WTC11 (cell line): ENCODE measurements around the gene UMAD1. TPM values are rescaled to one million over a fixed set of nuclear protein-coding genes. Genes with fewer than 3 reads are reported as not detected.

ENCODE experiments used
- ATAC-seq: fragments of 200-7000 bp; cut with Tn5 transposase; 2 replicates; pipeline ENCODE4 v1.10.0; 2021; ENCODE audit warnings: mild to moderate bottlenecking, moderate library complexity
- CTCF ChIA-PET: fragments of 300-600 bp; sonication (Branson Sonifier 250); formaldehyde crosslinking; loops from one replicate; lab custom pipeline; 2021; ENCODE audit warnings: antibody characterized with exemption; lab: Charles Lee
- POLR2A ChIA-PET: fragments of 350-600 bp; sonication (Branson Sonifier 250); formaldehyde crosslinking; loops from one replicate; lab custom pipeline; 2021; ENCODE audit warnings: antibody characterized with exemption; lab: Charles Lee
- DNase-seq: peaks from one replicate; pipeline ENCODE4 v3.0.0; 2021; ENCODE audit warnings: low spot score
- H3K27ac Mint-ChIP-seq: 2 replicates; pipeline ENCODE4 v1.8.0; 2021; ENCODE audit warnings: mixed read lengths
- H3K27me3 Mint-ChIP-seq: 2 replicates; pipeline ENCODE4 v1.8.0; 2021; ENCODE audit warnings: low read depth, mild to moderate bottlenecking, moderate library complexity, mixed read lengths
- H3K36me3 Mint-ChIP-seq: 2 replicates; pipeline ENCODE4 v1.8.0; 2021; ENCODE audit warnings: mixed read lengths
- H3K4me1 Mint-ChIP-seq: 2 replicates; pipeline ENCODE4 v1.8.0; 2022; ENCODE audit warnings: mixed read lengths
- H3K4me3 Mint-ChIP-seq: 2 replicates; pipeline ENCODE4 v1.8.0; 2021; ENCODE audit warnings: mild to moderate bottlenecking, moderate library complexity, mixed read lengths
- H3K9me3 Mint-ChIP-seq: 2 replicates; pipeline ENCODE4 v1.8.0; 2021; ENCODE audit warnings: mixed read lengths
- ATF1 ChIP-seq: sonication (generic); formaldehyde crosslinking; IDR thresholded peaks from 2 replicates; pipeline ENCODE4 v1.8.1; 2023; ENCODE audit warnings: mild to moderate bottlenecking, moderate library complexity, missing genetic modification reagents
- FOXJ3 ChIP-seq: sonication (generic); formaldehyde crosslinking; IDR thresholded peaks from 2 replicates; pipeline ENCODE4 v1.9.0; 2021; ENCODE audit warnings: missing genetic modification reagents, mild to moderate bottlenecking, borderline replicate concordance
- FOXK1 ChIP-seq: sonication (generic); formaldehyde crosslinking; IDR thresholded peaks from 2 replicates; pipeline ENCODE4 v1.8.0; 2022; ENCODE audit warnings: mild to moderate bottlenecking, moderate library complexity, missing genetic modification reagents
- GABPB1 ChIP-seq: sonication (generic); formaldehyde crosslinking; IDR thresholded peaks from 2 replicates; pipeline ENCODE4 v1.8.1; 2023; ENCODE audit warnings: mild to moderate bottlenecking, missing genetic modification reagents
- IRF2 ChIP-seq: sonication (generic); formaldehyde crosslinking; IDR thresholded peaks from 2 replicates; pipeline ENCODE4 v1.8.0; 2022; ENCODE audit warnings: low read depth, missing genetic modification reagents, borderline replicate concordance
- JAZF1 ChIP-seq: fragments of 250-450 bp; sonication (Bioruptor Pico); IDR thresholded peaks from 2 replicates; pipeline ENCODE4 v1.9.0; 2021; ENCODE audit warnings: moderate library complexity, mild to moderate bottlenecking, inconsistent platforms
- KAT7 ChIP-seq: sonication (generic); formaldehyde crosslinking; IDR thresholded peaks from 2 replicates; pipeline ENCODE4 v1.8.1; 2023; ENCODE audit warnings: missing genetic modification reagents, mild to moderate bottlenecking, borderline replicate concordance
- MLX ChIP-seq: sonication (generic); formaldehyde crosslinking; IDR thresholded peaks from 2 replicates; pipeline ENCODE4 v1.8.1; 2023; ENCODE audit warnings: mild to moderate bottlenecking, missing genetic modification reagents, moderate library complexity
- MYBL2 ChIP-seq: sonication (generic); formaldehyde crosslinking; IDR thresholded peaks from 2 replicates; pipeline ENCODE4 v1.8.1; 2023; ENCODE audit warnings: mild to moderate bottlenecking, moderate library complexity, missing genetic modification reagents
- RORB ChIP-seq: fragments of 250-450 bp; sonication (Bioruptor Pico); IDR thresholded peaks from 2 replicates; pipeline ENCODE4 v1.9.0; 2021; ENCODE audit warnings: mild to moderate bottlenecking
- SP1 ChIP-seq: sonication (generic); formaldehyde crosslinking; conservative IDR thresholded peaks from 2 replicates; pipeline ENCODE4 v1.8.1; 2022; ENCODE audit warnings: missing genetic modification reagents
- TEAD4 ChIP-seq: sonication (generic); formaldehyde crosslinking; IDR thresholded peaks from 2 replicates; pipeline ENCODE4 v1.8.0; 2022; ENCODE audit warnings: mild to moderate bottlenecking, missing genetic modification reagents
- ZBTB21 ChIP-seq: sonication (generic); formaldehyde crosslinking; IDR thresholded peaks from 2 replicates; pipeline ENCODE4 v1.8.1; 2023; ENCODE audit warnings: mild to moderate bottlenecking, missing genetic modification reagents, borderline replicate concordance
- ZNF219 ChIP-seq: sonication (generic); formaldehyde crosslinking; IDR thresholded peaks from 2 replicates; pipeline ENCODE4 v1.8.0; 2023; ENCODE audit warnings: missing genetic modification reagents, mild to moderate bottlenecking, borderline replicate concordance
- ZNF263 ChIP-seq: sonication (generic); formaldehyde crosslinking; IDR thresholded peaks from 2 replicates; pipeline ENCODE4 v1.8.1; 2022; ENCODE audit warnings: low read depth, mild to moderate bottlenecking, moderate library complexity, missing genetic modification reagents
- ZNF423 ChIP-seq: fragments of 250-450 bp; sonication (Bioruptor Pico); IDR thresholded peaks from 2 replicates; pipeline ENCODE4 v2.1.2; 2022; ENCODE audit warnings: mild to moderate bottlenecking, moderate library complexity
- ZNF425 ChIP-seq: fragments of 250-450 bp; sonication (Bioruptor Pico); conservative IDR thresholded peaks from 2 replicates; pipeline ENCODE4 v1.9.0; 2021; ENCODE audit warnings: mild to moderate bottlenecking
- ZNF512 ChIP-seq: sonication (generic); formaldehyde crosslinking; IDR thresholded peaks from 2 replicates; pipeline ENCODE4 v1.8.1; 2022; ENCODE audit warnings: missing genetic modification reagents, borderline replicate concordance
- ZSCAN18 ChIP-seq: fragments of 250-450 bp; sonication (Bioruptor Pico); IDR thresholded peaks from 2 replicates; pipeline ENCODE4 v2.1.2; 2022; ENCODE audit warnings: mild to moderate bottlenecking, moderate library complexity
- total RNA-seq: library from RNA; stranded (reverse); gene quantifications from 3 replicates; pipeline ENCODE4 v1.2.3, GENCODE V29; 2021
- TF ChIP-seq, protein P1 (sequence below): sonication (generic); formaldehyde crosslinking; IDR thresholded peaks from 2 replicates; pipeline ENCODE4 v1.8.0; 2023; ENCODE audit warnings: mild to moderate bottlenecking, missing genetic modification reagents
- TF ChIP-seq, protein P2 (sequence below): sonication (generic); formaldehyde crosslinking; IDR thresholded peaks from 2 replicates; pipeline ENCODE4 v1.8.1; 2023; ENCODE audit warnings: mild to moderate bottlenecking, missing genetic modification reagents
- TF ChIP-seq, protein P3 (sequence below): sonication (generic); formaldehyde crosslinking; IDR thresholded peaks from 2 replicates; pipeline ENCODE4 v1.8.0; 2022; ENCODE audit warnings: mild to moderate bottlenecking, missing genetic modification reagents

UMAD1 gene
- total RNA-seq, 1 experiment from 2014 or later = 13.0 TPM

DNA sequence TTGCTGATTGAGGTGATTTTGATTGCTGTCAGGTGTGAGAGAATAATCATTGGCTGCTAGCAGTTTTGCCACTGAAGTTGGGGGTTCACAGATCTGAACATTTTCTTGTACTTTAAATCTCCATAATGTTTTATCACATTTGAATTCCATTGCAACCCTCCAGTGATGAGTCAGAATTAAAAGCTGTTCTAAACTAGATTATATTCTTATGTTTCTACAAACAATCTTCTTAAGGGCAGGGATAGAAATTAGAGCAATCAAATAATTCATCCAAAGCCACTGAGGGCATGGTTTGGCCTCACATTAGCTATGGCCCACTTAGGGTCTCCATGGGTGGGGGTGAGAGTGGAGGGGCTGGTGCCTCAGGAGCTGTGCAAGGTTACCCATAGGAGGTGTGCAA, 130.9 kb downstream of the UMAD1 start:
- no peaks in the 10 kb centered on the region for H3K27me3 Mint-ChIP-seq
- H3K27ac Mint-ChIP-seq = no peak overlapping the region
- ATAC-seq (no peak), DNase-seq (no peak)
- H3K9me3 Mint-ChIP-seq = no peaks in the 10 kb centered on the region
- ChIA-PET CTCF (no interaction called here), POLR2A (no interaction called here)
- no peak for TF ChIP-seq ZNF423 (CRISPR knock-in tag)
- TF ChIP-seq ZNF219 (CRISPR knock-in tag) = no peak
- no peak for TF ChIP-seq ZNF512 (CRISPR knock-in tag)
- no peak for TF ChIP-seq FOXK1 (CRISPR knock-in tag)
- TF ChIP-seq TEAD4 (CRISPR knock-in tag) = no peak
- no peak for TF ChIP-seq IRF2 (CRISPR knock-in tag)
- no peak for TF ChIP-seq SP1 (CRISPR knock-in tag)
- TF ChIP-seq FOXJ3 (CRISPR knock-in tag) = no peak
- no peak for TF ChIP-seq MLX
- TF ChIP-seq, protein P1, sequence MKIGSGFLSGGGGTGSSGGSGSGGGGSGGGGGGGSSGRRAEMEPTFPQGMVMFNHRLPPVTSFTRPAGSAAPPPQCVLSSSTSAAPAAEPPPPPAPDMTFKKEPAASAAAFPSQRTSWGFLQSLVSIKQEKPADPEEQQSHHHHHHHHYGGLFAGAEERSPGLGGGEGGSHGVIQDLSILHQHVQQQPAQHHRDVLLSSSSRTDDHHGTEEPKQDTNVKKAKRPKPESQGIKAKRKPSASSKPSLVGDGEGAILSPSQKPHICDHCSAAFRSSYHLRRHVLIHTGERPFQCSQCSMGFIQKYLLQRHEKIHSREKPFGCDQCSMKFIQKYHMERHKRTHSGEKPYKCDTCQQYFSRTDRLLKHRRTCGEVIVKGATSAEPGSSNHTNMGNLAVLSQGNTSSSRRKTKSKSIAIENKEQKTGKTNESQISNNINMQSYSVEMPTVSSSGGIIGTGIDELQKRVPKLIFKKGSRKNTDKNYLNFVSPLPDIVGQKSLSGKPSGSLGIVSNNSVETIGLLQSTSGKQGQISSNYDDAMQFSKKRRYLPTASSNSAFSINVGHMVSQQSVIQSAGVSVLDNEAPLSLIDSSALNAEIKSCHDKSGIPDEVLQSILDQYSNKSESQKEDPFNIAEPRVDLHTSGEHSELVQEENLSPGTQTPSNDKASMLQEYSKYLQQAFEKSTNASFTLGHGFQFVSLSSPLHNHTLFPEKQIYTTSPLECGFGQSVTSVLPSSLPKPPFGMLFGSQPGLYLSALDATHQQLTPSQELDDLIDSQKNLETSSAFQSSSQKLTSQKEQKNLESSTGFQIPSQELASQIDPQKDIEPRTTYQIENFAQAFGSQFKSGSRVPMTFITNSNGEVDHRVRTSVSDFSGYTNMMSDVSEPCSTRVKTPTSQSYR (CRISPR knock-in tag) = no peak
- no peak for TF ChIP-seq ZNF263 (CRISPR knock-in tag)
- TF ChIP-seq KAT7 = no peak
- TF ChIP-seq, protein P2, sequence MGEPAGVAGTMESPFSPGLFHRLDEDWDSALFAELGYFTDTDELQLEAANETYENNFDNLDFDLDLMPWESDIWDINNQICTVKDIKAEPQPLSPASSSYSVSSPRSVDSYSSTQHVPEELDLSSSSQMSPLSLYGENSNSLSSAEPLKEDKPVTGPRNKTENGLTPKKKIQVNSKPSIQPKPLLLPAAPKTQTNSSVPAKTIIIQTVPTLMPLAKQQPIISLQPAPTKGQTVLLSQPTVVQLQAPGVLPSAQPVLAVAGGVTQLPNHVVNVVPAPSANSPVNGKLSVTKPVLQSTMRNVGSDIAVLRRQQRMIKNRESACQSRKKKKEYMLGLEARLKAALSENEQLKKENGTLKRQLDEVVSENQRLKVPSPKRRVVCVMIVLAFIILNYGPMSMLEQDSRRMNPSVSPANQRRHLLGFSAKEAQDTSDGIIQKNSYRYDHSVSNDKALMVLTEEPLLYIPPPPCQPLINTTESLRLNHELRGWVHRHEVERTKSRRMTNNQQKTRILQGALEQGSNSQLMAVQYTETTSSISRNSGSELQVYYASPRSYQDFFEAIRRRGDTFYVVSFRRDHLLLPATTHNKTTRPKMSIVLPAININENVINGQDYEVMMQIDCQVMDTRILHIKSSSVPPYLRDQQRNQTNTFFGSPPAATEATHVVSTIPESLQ = no peak
- no peaks in the 10 kb centered on the region for H3K36me3 Mint-ChIP-seq
- H3K4me1 Mint-ChIP-seq = peaks cover 30% of the 10 kb centered on the region
- no peak overlapping the region for H3K4me3 Mint-ChIP-seq

DNA sequence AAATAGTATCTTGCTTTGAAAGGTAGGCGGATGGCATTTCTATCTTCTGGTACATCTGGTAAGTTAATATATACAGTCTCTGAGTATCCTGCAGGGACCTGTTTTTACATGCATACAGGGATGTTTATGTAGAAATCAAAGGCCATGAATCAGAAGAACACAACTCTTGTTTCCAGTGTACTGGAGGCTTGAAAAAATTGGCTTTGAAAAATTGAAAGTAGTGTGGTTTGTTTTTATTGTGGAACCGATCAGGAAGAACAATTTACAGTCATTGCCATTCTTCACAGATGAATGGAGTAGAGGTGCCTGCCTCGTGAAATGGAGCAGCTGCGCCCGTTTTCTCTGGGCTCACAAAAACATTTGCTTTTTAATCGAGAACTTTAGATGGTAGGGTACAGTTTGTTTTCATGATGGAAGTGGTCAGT, 131.9 kb downstream of the UMAD1 start:
- DNase-seq (no peak), ATAC-seq (no peak)
- TF ChIP-seq ZNF219 (CRISPR knock-in tag) (no peak), GABPB1 (CRISPR knock-in tag) (no peak), ZBTB21 (CRISPR knock-in tag) (no peak), MYBL2 (no peak), ZNF425 (no peak), RORB (CRISPR knock-in tag) (no peak), ATF1 (CRISPR knock-in tag) (no peak), ZSCAN18 (CRISPR knock-in tag) (no peak), FOXJ3 (CRISPR knock-in tag) (no peak), JAZF1 (CRISPR knock-in tag) (no peak)
- TF ChIP-seq, protein P3, sequence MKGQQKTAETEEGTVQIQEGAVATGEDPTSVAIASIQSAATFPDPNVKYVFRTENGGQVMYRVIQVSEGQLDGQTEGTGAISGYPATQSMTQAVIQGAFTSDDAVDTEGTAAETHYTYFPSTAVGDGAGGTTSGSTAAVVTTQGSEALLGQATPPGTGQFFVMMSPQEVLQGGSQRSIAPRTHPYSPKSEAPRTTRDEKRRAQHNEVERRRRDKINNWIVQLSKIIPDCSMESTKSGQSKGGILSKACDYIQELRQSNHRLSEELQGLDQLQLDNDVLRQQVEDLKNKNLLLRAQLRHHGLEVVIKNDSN (CRISPR knock-in tag) = no peak
- Mint-ChIP-seq H3K36me3 (no peaks in the 10 kb centered on the region), H3K27me3 (no peaks in the 10 kb centered on the region), H3K4me1 (peaks cover 30% of the 10 kb centered on the region), H3K4me3 (no peak overlapping the region), H3K27ac (peak overlapping the region; percentile 8; the same call in 1 of the 2 replicates), H3K9me3 (no peaks in the 10 kb centered on the region)
- ChIA-PET CTCF (no interaction called here), POLR2A (no interaction called here)
